ENCODE measurements around the gene CHCHD10.

CHCHD10 gene

GRCh38 chr22:23774114-23774921 lies 6.5 kb upstream of the CHCHD10 start:
- Histone ChIP-seq H3K36me3 (ENCODE audit: control insufficient read depth in 1 of 2, insufficient read depth in 2 of 2, low read depth in 1 of 2, low read length in 2 of 2) (peaks cover 0 to 5% of the 10 kb centered on the region in 2 experiments), H3K27ac (ENCODE audit: low read length, poor library complexity, severe bottlenecking) (no peak overlapping the region), H3K23ac (ENCODE audit: low read length in 2 of 2) (peak overlapping the region in 1 of 2 experiments; percentile 16), H3K9ac (ENCODE audit: low read length) (no peak overlapping the region), H3K79me1 (replicated peaks; ENCODE audit: low read length, poor library complexity, severe bottlenecking) (no peaks in the 10 kb centered on the region), H4K91ac (ENCODE audit: low read length) (peak overlapping the region; percentile 73), H2BK15ac (ENCODE audit: low read depth, poor library complexity, severe bottlenecking) (no peak overlapping the region), H3K27me3 (ENCODE audit: control insufficient read depth in 1 of 2, insufficient read depth in 1 of 2, low read length in 2 of 2) (peaks cover 0 to 10% of the 10 kb centered on the region in 2 experiments), H3K9me3 (ENCODE audit: control insufficient read depth, low read length) (no peaks in the 10 kb centered on the region), H2AFZ (ENCODE audit: low read depth, low read length) (no peak overlapping the region), H3K18ac (ENCODE audit: low read depth in 1 of 2, low read length in 2 of 2) (peak overlapping the region; percentile 40 to 49), H3K4me1 (ENCODE audit: control insufficient read depth, insufficient read depth, low read depth, low read length) (peaks cover 35% of the 10 kb centered on the region), H3K4ac (ENCODE audit: low read depth in 1 of 2, low read length in 2 of 2) (no peak overlapping the region), H3K14ac (ENCODE audit: low read length in 2 of 2) (peak overlapping the region in 1 of 2 experiments; percentile 19), H2BK5ac (ENCODE audit: low read depth, low read length, poor library complexity, severe bottlenecking) (no peak overlapping the region), H3K4me3 (ENCODE audit: insufficient read depth in 1 of 2, low read depth in 1 of 2, low read length in 2 of 2) (no peak overlapping the region), H2BK120ac (ENCODE audit: low read depth, low read length) (peak overlapping the region; percentile 11), H3K4me2 (ENCODE audit: low read length, poor library complexity, severe bottlenecking) (no peak overlapping the region), H2BK12ac (ENCODE audit: low read length in 2 of 2) (peak overlapping the region; percentile 80 to 86), H2AK5ac (ENCODE audit: low read length, severe bottlenecking) (no peak overlapping the region), H4K8ac (ENCODE audit: low read length) (no peak overlapping the region)
- 62% methylated on average over 12 of the region's 12 CpGs for WGBS
- DNase-seq, result peak; percentile 24

GRCh38 chr22:23773483-23774113 lies 5.8 kb upstream of the CHCHD10 start:
- 68% methylated on average over 7 of the region's 7 CpGs for WGBS
- no peak for DNase-seq
- peak overlapping the region; percentile 88 for H4K8ac ChIP-seq (ENCODE audit: low read length)

GRCh38 chr22:23772649-23773473 lies 5.1 kb upstream of the CHCHD10 start, which contains the start of gene MMP11:
Gene MMP11 (plus strand): TSS chr22:23772849. CDS start chr22:23772871, 22 bp downstream.
- 4% methylated on average over 43 of the region's 79 CpGs for WGBS
- H3K4me3 ChIP-seq (ENCODE audit: insufficient read depth in 1 of 2, low read depth in 1 of 2, low read length in 2 of 2), result peak within 1 kb of the TSS; percentile 59 to 71

More at GRCh38 chr22:23773483-23774113, 5.8 kb upstream of the CHCHD10 start:
- peaks cover 0 to 10% of the 10 kb centered on the region in 2 experiments for H3K27me3 ChIP-seq (ENCODE audit: control insufficient read depth in 1 of 2, insufficient read depth in 1 of 2, low read length in 2 of 2)
- H3K14ac ChIP-seq (ENCODE audit: low read length in 2 of 2), result peak overlapping the region in 1 of 2 experiments; percentile 61
- H3K18ac ChIP-seq (ENCODE audit: low read depth in 1 of 2, low read length in 2 of 2), result peak overlapping the region; percentile 81 to 90
- H3K23ac ChIP-seq (ENCODE audit: low read length in 2 of 2), result no peak overlapping the region
- peak overlapping the region; percentile 4 to 86 for H2BK12ac ChIP-seq (ENCODE audit: low read length in 2 of 2)
- no peak overlapping the region for H2AK5ac ChIP-seq (ENCODE audit: low read length, severe bottlenecking)
- peaks cover 39% of the 10 kb centered on the region for H3K4me1 ChIP-seq (ENCODE audit: control insufficient read depth, insufficient read depth, low read depth, low read length)
- peak overlapping the region; percentile 92 for H2BK120ac ChIP-seq (ENCODE audit: low read depth, low read length)
- H4K91ac ChIP-seq (ENCODE audit: low read length), result peak overlapping the region; percentile 83
- H3K9ac ChIP-seq (ENCODE audit: low read length), result peak overlapping the region; percentile 70
- no peaks in the 10 kb centered on the region for H3K36me3 ChIP-seq (ENCODE audit: control insufficient read depth in 1 of 2, insufficient read depth in 2 of 2, low read depth in 1 of 2, low read length in 2 of 2)
- H2BK5ac ChIP-seq (ENCODE audit: low read depth, low read length, poor library complexity, severe bottlenecking), result no peak overlapping the region
- H2BK15ac ChIP-seq (ENCODE audit: low read depth, poor library complexity, severe bottlenecking), result peak overlapping the region; percentile 70
- H3K4me3 ChIP-seq (ENCODE audit: insufficient read depth in 1 of 2, low read depth in 1 of 2, low read length in 2 of 2), result peak overlapping the region; percentile 59 to 71
- H2AFZ ChIP-seq (ENCODE audit: low read depth, low read length), result no peak overlapping the region
- peak overlapping the region; percentile 12 to 46 for H3K4ac ChIP-seq (ENCODE audit: low read depth in 1 of 2, low read length in 2 of 2)
- H3K9me3 ChIP-seq (ENCODE audit: control insufficient read depth, low read length), result no peaks in the 10 kb centered on the region
- no peak overlapping the region for H3K27ac ChIP-seq (ENCODE audit: low read length, poor library complexity, severe bottlenecking)
- no peaks in the 10 kb centered on the region for H3K79me1 ChIP-seq (replicated peaks; ENCODE audit: low read length, poor library complexity, severe bottlenecking)
- peak overlapping the region; percentile 83 for H3K4me2 ChIP-seq (ENCODE audit: low read length, poor library complexity, severe bottlenecking)

More at GRCh38 chr22:23772649-23773473, 5.1 kb upstream of the CHCHD10 start, which contains the start of gene MMP11:
- peaks cover 42% of the 10 kb centered on the region for H3K4me1 ChIP-seq (ENCODE audit: control insufficient read depth, insufficient read depth, low read depth, low read length)
- peak within 1 kb of the TSS; percentile 83 for H3K4me2 ChIP-seq (ENCODE audit: low read length, poor library complexity, severe bottlenecking)
- H4K91ac ChIP-seq (ENCODE audit: low read length), result peak within 1 kb of the TSS; percentile 96
- H4K8ac ChIP-seq (ENCODE audit: low read length), result peak within 1 kb of the TSS; percentile 92
- H3K27ac ChIP-seq (ENCODE audit: low read length, poor library complexity, severe bottlenecking), result no peak within 1 kb of the TSS
- H2BK15ac ChIP-seq (ENCODE audit: low read depth, poor library complexity, severe bottlenecking), result peak within 1 kb of the TSS; percentile 91
- peak within 1 kb of the TSS; percentile 87 to 93 for H3K18ac ChIP-seq (ENCODE audit: low read depth in 1 of 2, low read length in 2 of 2)
- H2AFZ ChIP-seq (ENCODE audit: low read depth, low read length), result peak within 1 kb of the TSS; percentile 15
- H3K4ac ChIP-seq (ENCODE audit: low read depth in 1 of 2, low read length in 2 of 2), result peak within 1 kb of the TSS; percentile 81 to 88
- peak within 1 kb of the TSS; percentile 74 for H3K9ac ChIP-seq (ENCODE audit: low read length)
- no peak within 1 kb of the TSS for H2BK5ac ChIP-seq (ENCODE audit: low read depth, low read length, poor library complexity, severe bottlenecking)
- peaks cover 3% of the 10 kb centered on the region for H3K79me1 ChIP-seq (replicated peaks; ENCODE audit: low read length, poor library complexity, severe bottlenecking)
- H3K23ac ChIP-seq (ENCODE audit: low read length in 2 of 2), result no peak within 1 kb of the TSS
- H2AK5ac ChIP-seq (ENCODE audit: low read length, severe bottlenecking), result peak within 1 kb of the TSS; percentile 78
- H2BK120ac ChIP-seq (ENCODE audit: low read depth, low read length), result peak within 1 kb of the TSS; percentile 92
- H3K9me3 ChIP-seq (ENCODE audit: control insufficient read depth, low read length), result no peaks in the 10 kb centered on the region
- peak within 1 kb of the TSS in 1 of 2 experiments; percentile 80 for H3K14ac ChIP-seq (ENCODE audit: low read length in 2 of 2)
- peak; percentile 54 for DNase-seq
- H3K36me3 ChIP-seq (ENCODE audit: control insufficient read depth in 1 of 2, insufficient read depth in 2 of 2, low read depth in 1 of 2, low read length in 2 of 2), result no peaks in the 10 kb centered on the region
- peak within 1 kb of the TSS; percentile 86 to 95 for H2BK12ac ChIP-seq (ENCODE audit: low read length in 2 of 2)
- H3K27me3 ChIP-seq (ENCODE audit: control insufficient read depth in 1 of 2, insufficient read depth in 1 of 2, low read length in 2 of 2), result peaks cover 0 to 10% of the 10 kb centered on the region in 2 experiments
